GM12878 (cell line): ENCODE data around the gene MAVS. TPM values are rescaled to one million over a fixed set of nuclear protein-coding genes. Genes with fewer than 3 reads are reported as not detected.
"Not testable (repeated sequence)": the region's sequence is repeated elsewhere in the genome, so short reads cannot be mapped to it uniquely, and the experiment has no call there.

Experiments used
- ATAC-seq: fragments of 200-7000 bp; cut with Tn5 transposase; 3 replicates; pipeline ENCODE4 v1.9.1; 2020; ENCODE audit warnings: mild to moderate bottlenecking, moderate library complexity
- BruUV-seq: library from RNA; stranded (reverse); fragments of 400-500 nt; replicated peaks from 2 replicates; lab custom pipeline; 2021; lab: Mats Ljungman, UMichigan
- CTCF ChIA-PET: fragments of 300-600 bp; sonication (Branson Sonifier 250); formaldehyde crosslinking; extraction: SDS; loops from one replicate; lab custom pipeline; 2021; ENCODE audit warnings: inconsistent platforms; lab: Yijun Ruan, JAX
- POLR2A ChIA-PET: fragments of 350-600 bp; formaldehyde crosslinking; extraction: SDS; loops from one replicate; lab custom pipeline; 2021; ENCODE audit warnings: inconsistent platforms; lab: Charles Lee
- RAD21 ChIA-PET: fragments of 300-600 bp; sonication (Branson Sonifier 250); formaldehyde crosslinking; loops from one replicate; lab custom pipeline; 2023; ENCODE audit warnings: antibody characterized with exemption; ENCODE audit not compliant: unreplicated experiment; lab: Charles Lee
- SMC1A ChIA-PET: fragments of 300-600 bp; sonication (Branson Sonifier 250); formaldehyde crosslinking; loops from one replicate; lab custom pipeline; 2023; ENCODE audit not compliant: unreplicated experiment, uncharacterized antibody; lab: Charles Lee
- DNase-seq: peaks from one replicate; pipeline ENCODE4 v3.0.0-alpha.2; 2011; ENCODE audit warnings: low read depth, low spot score
- FAIRE-seq: peaks from 3 replicates; lab custom pipeline; 2011; peaks lifted over from hg19 to GRCh38; lab: Jason Lieb, UNC
- H2AFZ ChIP-seq: 2 replicates; pipeline ENCODE4 v1.6.0; 2011; ENCODE audit warnings: low read depth, low read length, control low read depth; ENCODE audit not compliant: control insufficient read depth
- H3K27ac ChIP-seq: 2 replicates; pipeline ENCODE4 v1.5.1; 2011; ENCODE audit warnings: control low read depth; ENCODE audit not compliant: control insufficient read depth, insufficient read depth
- H3K27me3 ChIP-seq, 2 experiments: replicated peaks in 1 of 2; 2 replicates each; pipeline versions ENCODE4 v1.6.0 to v1.6.1; 2011; ENCODE audit warnings: low read length in 1 of 2; ENCODE audit not compliant: control insufficient read depth in 2 of 2, insufficient read depth in 2 of 2
- H3K36me3 ChIP-seq, 2 experiments: 2 replicates each; pipeline ENCODE4 v1.5.1; 2011; ENCODE audit warnings: low read length in 1 of 2; ENCODE audit not compliant: control insufficient read depth in 2 of 2, insufficient read depth in 2 of 2
- H3K4me1 ChIP-seq: 2 replicates; pipeline ENCODE4 v1.6.1; 2011; ENCODE audit warnings: mild to moderate bottlenecking, low read length, moderate library complexity, mixed read lengths; ENCODE audit not compliant: control insufficient read depth, insufficient read depth
- H3K4me2 ChIP-seq: 2 replicates; pipeline ENCODE4 v1.6.0; 2011; ENCODE audit warnings: control low read depth; ENCODE audit not compliant: control insufficient read depth, insufficient read depth
- H3K4me3 ChIP-seq: fragments of 200-600 bp; sonication (generic); 2 replicates; pipeline ENCODE4 v1.5.1; 2016
- H3K79me2 ChIP-seq: 2 replicates; pipeline ENCODE4 v1.6.0; 2011; ENCODE audit warnings: low read length; ENCODE audit not compliant: control insufficient read depth, insufficient read depth
- H3K9ac ChIP-seq: 2 replicates; pipeline ENCODE4 v1.8.0; 2011; ENCODE audit warnings: low read length, control low read depth, mixed read lengths; ENCODE audit not compliant: control insufficient read depth, insufficient read depth
- H3K9me3 ChIP-seq: replicated peaks from 3 replicates; pipeline ENCODE4 v1.5.1; 2011; ENCODE audit warnings: mild to moderate bottlenecking, low read length; ENCODE audit not compliant: control insufficient read depth, insufficient read depth
- H4K20me1 ChIP-seq: 2 replicates; pipeline ENCODE4 v1.6.0; 2011; ENCODE audit not compliant: control insufficient read depth, insufficient read depth
- ATF7 ChIP-seq: fragments of 450-650 bp; IDR thresholded peaks from 2 replicates; pipeline ENCODE4 v1.6.1; 2016; ENCODE audit warnings: low read depth, mild to moderate bottlenecking
- CEBPB ChIP-seq, 2 experiments: fragments of 150-350 bp in 1 of 2; IDR thresholded peaks; 2 replicates each; pipeline ENCODE4 v1.6.1; 2012 to 2014; ENCODE audit warnings: low read depth in 2 of 2, low read length in 2 of 2, borderline replicate concordance in 1 of 2, inconsistent platforms in 1 of 2
- CREB1 ChIP-seq: IDR thresholded peaks from 2 replicates; pipeline ENCODE4 v1.6.1; 2012; ENCODE audit warnings: low read depth, mild to moderate bottlenecking, inconsistent platforms
- CREM ChIP-seq: IDR thresholded peaks from 2 replicates; pipeline ENCODE4 v1.6.1; 2014; ENCODE audit warnings: antibody characterized with exemption, low read depth
- DPF2 ChIP-seq: fragments of 450-650 bp; IDR thresholded peaks from 2 replicates; pipeline ENCODE4 v1.6.1; 2017; ENCODE audit warnings: mild to moderate bottlenecking
- FOXM1 ChIP-seq: IDR thresholded peaks from 2 replicates; pipeline ENCODE4 v1.6.1; 2012; ENCODE audit warnings: low read depth, mild to moderate bottlenecking, inconsistent platforms, low read length, moderate library complexity
- GATAD2B ChIP-seq: fragments of 450-650 bp; conservative IDR thresholded peaks from 2 replicates; pipeline ENCODE4 v1.6.1; 2017; ENCODE audit warnings: low read depth, mild to moderate bottlenecking, moderate library complexity
- IKZF1 ChIP-seq: fragments of 450-650 bp; conservative IDR thresholded peaks from 2 replicates; pipeline ENCODE4 v1.6.1; 2017; ENCODE audit warnings: antibody characterized with exemption, mild to moderate bottlenecking
- MEF2A ChIP-seq: IDR thresholded peaks from 2 replicates; pipeline ENCODE4 v1.6.1; 2011; ENCODE audit warnings: low read depth, mild to moderate bottlenecking, low read length, moderate library complexity; ENCODE audit not compliant: insufficient read depth
- MTA2 ChIP-seq: fragments of 450-650 bp; IDR thresholded peaks from 2 replicates; pipeline ENCODE4 v1.6.1; 2016; ENCODE audit warnings: low read depth, mild to moderate bottlenecking, moderate library complexity
- NBN ChIP-seq: fragments of 450-650 bp; IDR thresholded peaks from 2 replicates; pipeline ENCODE4 v1.6.1; 2016
- NFIC ChIP-seq: IDR thresholded peaks from 2 replicates; pipeline ENCODE4 v1.6.1; 2012; ENCODE audit warnings: low read depth, mild to moderate bottlenecking, inconsistent platforms, low read length, moderate library complexity
- PML ChIP-seq: IDR thresholded peaks from 2 replicates; pipeline ENCODE4 v1.6.1; 2012; ENCODE audit warnings: low read length, inconsistent platforms
- POLR2AphosphoS5 ChIP-seq: IDR thresholded peaks from 2 replicates; pipeline ENCODE4 v1.6.1; 2011; ENCODE audit warnings: mild to moderate bottlenecking, low read length, inconsistent platforms
- RUNX3 ChIP-seq: IDR thresholded peaks from 2 replicates; pipeline ENCODE4 v1.6.1; 2012; ENCODE audit warnings: low read length, inconsistent platforms
- SKIL ChIP-seq: fragments of 450-650 bp; IDR thresholded peaks from 2 replicates; pipeline ENCODE4 v1.6.1; 2017; ENCODE audit warnings: mild to moderate bottlenecking, low read depth, inconsistent platforms; ENCODE audit not compliant: poor library complexity, severe bottlenecking
- TBL1XR1 ChIP-seq: IDR thresholded peaks from 2 replicates; pipeline ENCODE4 v1.6.1; 2012; ENCODE audit warnings: low read depth, low read length, improper control_type of control experiment
- ZNF217 ChIP-seq: fragments of 450-650 bp; IDR thresholded peaks from 2 replicates; pipeline ENCODE4 v1.6.1; 2017; ENCODE audit warnings: antibody characterized with exemption, mild to moderate bottlenecking
- ZNF384 ChIP-seq: IDR thresholded peaks from 2 replicates; pipeline ENCODE4 v1.6.1; 2012; ENCODE audit warnings: low read depth, mild to moderate bottlenecking, low read length, improper control_type of control experiment, borderline replicate concordance
- WGBS: methylation state at CpG from one replicate; pipeline ENCODE4 v1.1.6; 2016; ENCODE audit warnings: low lambda C conversion rate; ENCODE audit not compliant: insufficient replicate concordance, insufficient coverage; ENCODE audit errors: missing lambda C conversion rate; 5-methylcytosine and 5-hydroxymethylcytosine counted together
- in situ Hi-C: fragments of 300-500 bp; cut with MboI; formaldehyde crosslinking; loops from 9 replicates; pipeline ENCODE4 v1.14.3; 2018; ENCODE audit warnings: mixed read lengths
- intact Hi-C: fragments of 100-400 bp; cut with micrococcal nuclease; formaldehyde crosslinking; loops from one replicate; pipeline ENCODE4 v1.14.2; 2022; ENCODE audit not compliant: unreplicated experiment
- polyA plus RNA-seq, 11 experiments: library from polyadenylated mRNA; depleted of rRNA in 4 of 11; unstranded in 6 of 11; stranded (reverse) in 5 of 11; fragments of >200 nt; fragmentation: Nextera tagmentation in 4 of 11; fragmentation: Illumina TruSeq in 1 of 11; extraction: Ambion mirVana in 4 of 11; extraction: Trizol in 1 of 11; gene quantifications; 1 replicate in 1 of 11; 2 replicates in 10 of 11; pipeline versions ENCODE4 v1.2.1 to v1.2.3, GENCODE V29; 2011 to 2016; ENCODE audit warnings: inconsistent platforms in 2 of 11, missing spikeins in 2 of 11, low read depth in 1 of 11
- total RNA-seq, 4 experiments: library from RNA; depleted of rRNA in 3 of 4; stranded (reverse); fragments of >200 nt in 3 of 4; fragmentation: Illumina TruSeq in 1 of 4; extraction: Trizol in 1 of 4; gene quantifications; 2 replicates each; pipeline versions ENCODE4 v1.2.1 to v1.2.3, GENCODE V29; 2013 to 2021
- TF ChIP-seq, protein P1 (sequence below): fragments of 450-650 bp; IDR thresholded peaks from 2 replicates; pipeline ENCODE4 v1.6.1; 2017; ENCODE audit warnings: low read depth, mild to moderate bottlenecking, moderate library complexity

MAVS gene
- total and polyA plus RNA-seq, 10 of the 15 experiments (the other 5 are each of a cell fraction or from before 2014, with no cell fraction given): 1.6 to 25.2 (median 12.6) TPM

DNA sequence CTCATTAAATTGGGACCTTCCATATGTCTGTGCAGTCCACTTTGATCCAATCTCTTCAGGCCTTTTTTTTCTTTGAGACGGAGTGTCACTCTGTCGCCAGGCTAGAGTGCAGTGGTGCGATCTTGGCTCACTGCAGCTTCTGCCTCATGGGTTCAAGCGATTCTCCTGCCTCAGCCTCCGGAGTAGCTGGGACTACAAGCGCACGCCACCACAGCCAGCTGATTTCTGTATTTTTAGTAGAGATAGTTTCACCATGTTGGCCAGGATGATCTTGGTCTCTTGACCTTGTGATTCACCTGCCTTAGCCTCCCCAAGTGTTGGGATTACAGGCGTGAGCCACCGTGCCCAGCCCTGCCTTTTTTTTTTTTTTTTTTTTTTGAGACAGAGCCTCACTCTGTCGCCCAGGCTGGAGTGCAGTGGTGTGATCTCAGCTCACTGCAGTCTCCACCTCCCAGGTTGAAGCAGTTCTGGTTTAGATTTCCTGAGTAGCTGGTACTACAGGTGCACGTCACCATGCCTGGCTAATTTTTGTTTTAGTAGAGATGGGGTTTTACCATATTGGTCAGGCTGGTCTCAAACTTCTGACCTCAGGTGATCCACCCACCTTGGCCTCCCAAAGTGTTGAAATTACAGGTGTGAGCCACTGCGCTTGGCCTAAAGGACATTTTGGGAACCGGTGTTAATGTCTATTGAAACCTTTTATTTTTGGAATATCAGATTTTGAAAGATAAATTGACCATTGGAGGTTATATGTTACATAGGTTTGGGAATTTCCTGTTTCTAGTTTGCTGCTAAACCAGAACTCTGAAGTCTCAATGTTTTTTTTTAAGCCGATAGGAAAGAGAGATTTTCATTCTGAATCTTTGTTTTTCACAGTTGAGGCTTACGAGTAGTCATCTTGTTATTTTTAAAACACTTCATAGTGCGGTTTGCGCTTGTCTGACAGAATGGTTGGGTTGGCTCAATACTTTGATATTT, 60.4 kb downstream of the MAVS start:
- WGBS: 2% methylated on average over 16 of the region's 17 CpGs
- POLR2A ChIA-PET: interaction anchor here (0.5 to 3.7 kb wide), 7 partner anchors 10 to 1254 kb away, joined by 4 to 68 read pairs (median 6); partner anchors contain the start of gene NOP56
- peak overlapping the region; percentile 41 for H3K9ac ChIP-seq
- H2AFZ ChIP-seq, BruUV-seq, H3K27me3 ChIP-seq, in situ Hi-C loops, H3K9me3 ChIP-seq, H4K20me1 ChIP-seq: not testable (repeated sequence)
- DNase-seq (peak; percentile 84), ATAC-seq (peak; percentile 93), FAIRE-seq (peak; percentile 64)
- CTCF ChIA-PET: interaction anchor here (0.9 to 1.9 kb wide), 9 partner anchors 9 to 102 kb away, joined by 3 to 9 read pairs (median 4); partner anchors contain the start of gene AP5S1
- intact Hi-C loops: loop anchor here (2.0 to 5.0 kb wide), 2 partner anchors 16 to 110 kb away; partner anchors contain the start of gene CDC25B
- peak overlapping the region; percentile 75 for H3K4me2 ChIP-seq
- peak overlapping the region; percentile 78 for H3K27ac ChIP-seq
- peaks cover 85% of the 10 kb centered on the region for H3K79me2 ChIP-seq
- H3K4me1 ChIP-seq: peaks cover 49% of the 10 kb centered on the region
- peaks cover 9 to 27% of the 10 kb centered on the region in 2 experiments for H3K36me3 ChIP-seq
- SMC1A ChIA-PET: interaction anchor here (0.6 to 3.1 kb wide), 8 partner anchors 8 to 1237 kb away, joined by 3 to 69 read pairs (median 4); no protein-coding TSS in a partner anchor
- H3K4me3 ChIP-seq: peak overlapping the region; percentile 29; the same call in 1 of the 2 replicates
- RAD21 ChIA-PET: interaction anchor here (0.6 to 4.0 kb wide), 8 partner anchors 9 to 444 kb away, joined by 3 to 41 read pairs (median 4); partner anchors contain the start of gene AP5S1
- peak; percentile 97 for TF ChIP-seq SKIL
- peak in 1 of 2 experiments; percentile 30; a peak in 1 of 4 replicates for TF ChIP-seq CEBPB (IDR thresholded peaks at IDR 0.05; ENCODE audit: borderline replicate concordance in 1 of 2, low read depth in 2 of 2, low read length in 2 of 2)
- peak; percentile 73; the same call in 1 of the 2 replicates for TF ChIP-seq GATAD2B
- peak; percentile 84 for TF ChIP-seq ATF7
- TF ChIP-seq ZNF217: peak; percentile 68; the same call in 1 of the 2 replicates
- TF ChIP-seq MEF2A: peak; percentile 84; the same call in 1 of the 2 replicates
- peak; percentile 89 for TF ChIP-seq RUNX3
- 0 out of 2 replicates have a peak, but pooled peaks have one; percentile 26 for TF ChIP-seq TBL1XR1
- peak; percentile 67; the same call in 1 of the 2 replicates for TF ChIP-seq FOXM1
- TF ChIP-seq NFIC: peak; percentile 77
- TF ChIP-seq PML: peak; percentile 43; the same call in 1 of the 2 replicates
- TF ChIP-seq NBN: peak; percentile 90; the same call in 1 of the 2 replicates
- TF ChIP-seq CREM: peak; percentile 56; the same call in 1 of the 2 replicates
- peak; percentile 80 for TF ChIP-seq DPF2
- peak; percentile 81 for TF ChIP-seq MTA2
- TF ChIP-seq, protein P1, sequence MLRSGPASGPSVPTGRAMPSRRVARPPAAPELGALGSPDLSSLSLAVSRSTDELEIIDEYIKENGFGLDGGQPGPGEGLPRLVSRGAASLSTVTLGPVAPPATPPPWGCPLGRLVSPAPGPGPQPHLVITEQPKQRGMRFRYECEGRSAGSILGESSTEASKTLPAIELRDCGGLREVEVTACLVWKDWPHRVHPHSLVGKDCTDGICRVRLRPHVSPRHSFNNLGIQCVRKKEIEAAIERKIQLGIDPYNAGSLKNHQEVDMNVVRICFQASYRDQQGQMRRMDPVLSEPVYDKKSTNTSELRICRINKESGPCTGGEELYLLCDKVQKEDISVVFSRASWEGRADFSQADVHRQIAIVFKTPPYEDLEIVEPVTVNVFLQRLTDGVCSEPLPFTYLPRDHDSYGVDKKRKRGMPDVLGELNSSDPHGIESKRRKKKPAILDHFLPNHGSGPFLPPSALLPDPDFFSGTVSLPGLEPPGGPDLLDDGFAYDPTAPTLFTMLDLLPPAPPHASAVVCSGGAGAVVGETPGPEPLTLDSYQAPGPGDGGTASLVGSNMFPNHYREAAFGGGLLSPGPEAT: peak; percentile 95
- 0 out of 2 replicates have a peak, but pooled peaks have one; percentile 34 for TF ChIP-seq CREB1
- 0 out of 2 replicates have a peak, but pooled peaks have one; percentile 39 for TF ChIP-seq POLR2AphosphoS5
- peak; percentile 84 for TF ChIP-seq IKZF1
- TF ChIP-seq ZNF384: peak; percentile 77
